Measurements from ENCODE around the gene IGSF3. TPM values are rescaled to one million over a fixed set of nuclear protein-coding genes. Genes with fewer than 3 reads are reported as not detected.

IGSF3 gene
- total and polyA plus RNA-seq, 10 of the 15 experiments (the other 5 are each of a cell fraction or from before 2014, with no cell fraction given), result 1.4 to 18.0 (median 9.6) TPM

GRCh38 chr1:116586741-116587143 is 80.8 kb downstream of the IGSF3 start (continued):
- TF ChIP-seq PRDM15 (CRISPR knock-in tag; IDR thresholded peaks at IDR 0.05), result no peak
- no peak for TF ChIP-seq ZNF217 (IDR thresholded peaks at IDR 0.05)
- TF ChIP-seq NFIC (IDR thresholded peaks at IDR 0.05; ENCODE audit: low read depth, low read length), result peak; percentile 81
- no peak for TF ChIP-seq REST (IDR thresholded peaks at IDR 0.05; ENCODE audit: low read depth, low read length)
- TF ChIP-seq ETV6 (conservative IDR thresholded peaks at IDR 0.05 in 1 of 2, IDR thresholded peaks at IDR 0.05 in 1 of 2; ENCODE audit: borderline replicate concordance in 1 of 2, low read depth in 1 of 2), result peak in 1 of 2 experiments; percentile 47; a peak in 1 of 4 replicates
- no peak for TF ChIP-seq ATF3 (IDR thresholded peaks at IDR 0.05; ENCODE audit: borderline replicate concordance, extremely low read depth, low read depth, low read length)
- TF ChIP-seq IKZF1 (conservative IDR thresholded peaks at IDR 0.05), result peak; percentile 90; the same call in 1 of the 2 replicates
- peak; percentile 31; the same call in 1 of the 2 replicates for TF ChIP-seq BCL11A (IDR thresholded peaks at IDR 0.05; ENCODE audit: low read depth, low read length)
- TF ChIP-seq TCF12 (IDR thresholded peaks at IDR 0.05; ENCODE audit: low read depth, low read length), result no peak
- TF ChIP-seq IRF3 (IDR thresholded peaks at IDR 0.05), result no peak
- TF ChIP-seq IKZF2 (IDR thresholded peaks at IDR 0.05), result peak; percentile 91 to 94
- TF ChIP-seq SUPT20H (IDR thresholded peaks at IDR 0.05; ENCODE audit: borderline replicate concordance, control insufficient read depth, low read depth, low read length), result no peak
- TF ChIP-seq CBX5 (IDR thresholded peaks at IDR 0.05; ENCODE audit: low read depth), result no peak
- no peak for TF ChIP-seq ZNF592 (IDR thresholded peaks at IDR 0.05)
- TF ChIP-seq EP300 (IDR thresholded peaks at IDR 0.05; ENCODE audit: borderline replicate concordance in 1 of 2, control insufficient read depth in 1 of 2, low read depth in 2 of 2, low read length in 2 of 2), result peak; percentile 69 to 73; a peak in 2 of 4 replicates
- TF ChIP-seq CHD2 (IDR thresholded peaks at IDR 0.05; ENCODE audit: borderline replicate concordance, low read depth, low read length), result peak; percentile 45; the same call in 1 of the 2 replicates
